Measurements from ENCODE around the gene FOXP1.

FOXP1 gene

GRCh38 chr3:71421475-71421819, 162.1 kb downstream of the FOXP1 start:
- DNase-seq: no peak

DNA sequence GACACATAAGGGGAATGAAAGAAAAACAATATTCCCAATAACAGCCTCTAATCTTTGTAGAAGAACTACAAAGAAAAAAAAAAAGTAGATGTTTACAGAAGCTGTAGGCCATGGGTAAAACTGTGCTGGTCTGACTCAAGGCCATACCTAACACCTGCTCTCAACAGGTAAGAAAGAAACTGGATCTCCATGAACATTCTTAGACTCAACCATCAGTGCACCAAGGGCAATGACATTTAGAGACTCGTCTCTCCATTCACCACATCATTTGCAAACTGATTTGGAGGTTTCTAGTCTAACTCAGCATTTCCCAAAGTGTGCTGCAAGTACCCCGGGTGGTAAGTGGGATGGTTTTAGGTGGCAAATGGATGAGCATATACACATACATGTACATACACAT, 164.2 kb downstream of the FOXP1 start:
- no peak for DNase-seq

DNA sequence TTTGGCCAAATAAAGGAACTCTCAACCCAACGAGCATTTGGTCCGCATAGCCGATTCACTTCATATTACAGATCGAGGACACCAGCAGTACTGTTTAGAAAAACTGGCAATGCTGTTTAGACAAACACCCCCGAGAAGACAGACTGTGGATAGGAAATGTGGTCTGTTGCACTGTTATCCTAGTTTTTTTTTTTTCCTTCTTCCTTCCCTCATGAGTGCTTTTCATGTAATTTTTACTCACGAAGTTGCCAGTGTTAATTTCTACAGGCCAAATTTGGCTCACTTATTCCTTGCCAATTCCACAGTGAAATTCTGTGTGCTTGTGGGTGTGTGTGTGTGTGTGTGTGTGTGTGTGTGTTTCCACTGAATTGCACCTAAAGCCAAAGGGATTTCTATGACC, 165.7 kb downstream of the FOXP1 start:
- DNase-seq: no peak

- no peak for DNase-seq
Observed at GRCh38 chr3:71416876-71417275, 166.7 kb downstream of the FOXP1 start.

DNA sequence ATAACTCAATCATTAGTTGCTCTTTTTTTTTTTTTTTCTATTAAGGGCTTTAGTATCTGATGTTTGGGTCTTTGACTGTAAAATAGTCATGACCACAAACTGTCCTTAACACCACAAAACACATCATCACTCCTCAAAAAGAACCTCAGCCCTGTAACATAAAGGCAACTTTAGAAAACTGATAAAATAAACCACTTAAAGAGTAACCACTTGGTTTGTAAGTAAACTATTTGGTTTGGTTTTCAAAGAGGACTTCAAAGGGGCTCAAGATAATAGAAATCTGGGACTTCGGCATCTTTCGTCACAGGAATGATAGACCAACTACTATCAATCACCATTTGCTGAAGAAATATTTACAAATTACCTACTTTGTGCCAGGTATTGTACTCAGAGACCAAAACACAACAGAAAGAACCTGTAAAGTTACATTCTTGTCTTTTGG, 167.8 kb downstream of the FOXP1 start:
- DNase-seq: no peak

- no peak for DNase-seq
Observed at GRCh38 chr3:71414189-71414927, 169.2 kb downstream of the FOXP1 start.

- DNase-seq: no peak
Observed at GRCh38 chr3:71413572-71413971, 170.0 kb downstream of the FOXP1 start.

DNA sequence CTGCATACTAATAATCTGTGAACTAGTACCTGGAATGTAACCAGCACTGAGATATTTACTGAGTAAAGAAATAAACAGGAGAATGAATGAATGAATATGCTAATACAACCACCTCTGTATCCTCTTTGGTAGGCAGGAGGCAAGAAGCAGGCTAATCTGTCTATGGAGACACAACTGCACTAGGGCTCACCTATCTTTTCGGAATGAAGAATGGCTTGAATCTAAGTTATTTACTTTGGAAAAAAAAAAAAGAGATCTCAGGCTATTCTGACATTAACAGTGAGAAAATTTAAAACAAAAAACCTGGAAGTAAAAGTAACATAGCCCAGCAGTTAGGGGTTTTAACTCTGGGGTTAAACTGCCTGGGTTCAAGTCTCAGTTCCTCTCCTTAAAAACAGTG, 174.2 kb downstream of the FOXP1 start:
- DNase-seq: no peak

DNA sequence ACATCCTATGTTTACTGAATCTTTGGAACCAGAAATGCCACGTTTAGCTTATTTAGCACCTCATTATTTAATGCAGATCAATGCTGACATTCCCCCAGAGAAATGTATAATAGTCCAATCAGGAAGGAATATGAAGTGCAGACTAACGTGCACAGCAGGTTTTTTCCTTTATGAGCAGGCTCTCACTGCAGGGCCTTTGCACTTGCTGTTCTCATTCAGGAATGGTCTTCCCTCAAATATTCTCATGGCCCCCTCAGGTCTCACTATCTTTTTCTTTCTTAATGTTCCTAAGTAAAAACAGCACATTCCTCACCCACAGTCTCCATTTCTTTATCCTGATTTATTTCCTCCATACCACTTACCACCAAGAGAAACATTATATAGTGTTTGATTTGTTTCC, 174.6 kb downstream of the FOXP1 start:
- no peak for DNase-seq

GRCh38 chr3:71407823-71408222, 175.7 kb downstream of the FOXP1 start:
- no peak for DNase-seq

- no peak for DNase-seq
Observed at GRCh38 chr3:71406972-71407810, 176.3 kb downstream of the FOXP1 start.

DNA sequence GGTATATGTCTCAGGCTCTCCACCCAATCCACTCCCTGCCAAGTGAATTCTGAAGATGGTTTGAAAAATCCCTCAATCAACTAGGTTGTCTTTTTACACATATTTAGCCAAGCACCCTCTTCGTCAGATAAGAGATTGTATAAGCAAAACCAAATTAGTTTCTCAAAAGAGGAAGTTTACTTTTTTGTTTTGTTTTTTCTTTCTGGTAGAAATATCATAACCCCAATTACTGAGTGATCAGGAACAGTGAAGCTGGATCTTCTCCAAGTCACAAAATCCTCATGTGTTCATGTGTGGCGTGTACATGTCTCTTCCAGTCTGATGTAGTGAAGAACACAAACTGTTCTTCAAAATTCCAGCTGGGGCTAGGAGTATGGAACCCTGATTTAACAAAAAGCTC, 180.6 kb downstream of the FOXP1 start:
- DNase-seq: no peak

- DNase-seq: no peak
Observed at GRCh38 chr3:71402280-71402679, 181.2 kb downstream of the FOXP1 start.

DNA sequence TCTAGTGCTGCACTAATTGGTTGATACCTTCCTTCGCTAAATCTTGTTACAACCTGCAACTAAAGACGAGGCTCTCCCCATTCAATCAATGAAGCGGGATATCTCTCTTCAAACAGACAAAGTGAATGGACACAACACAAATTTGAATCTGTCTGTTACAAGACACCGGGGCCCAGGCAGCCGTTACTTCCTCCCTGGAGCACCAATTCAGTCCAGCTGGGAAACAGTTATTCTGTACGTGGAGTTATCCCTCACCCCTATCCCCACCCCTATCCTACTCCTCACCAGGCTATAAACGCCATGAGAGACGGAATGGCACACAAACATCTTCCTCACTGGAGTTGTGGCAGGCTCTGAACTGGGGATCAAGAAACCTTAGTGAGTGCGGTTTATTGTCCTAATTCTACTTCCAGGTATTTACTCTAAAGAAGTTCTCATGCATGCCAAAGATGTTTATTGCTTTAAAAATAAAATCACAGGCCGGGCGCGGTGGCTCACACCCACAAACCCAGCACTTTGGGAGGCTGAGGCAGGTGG, 181.8 kb downstream of the FOXP1 start:
- no peak for DNase-seq

GRCh38 chr3:71400986-71401451, 182.5 kb downstream of the FOXP1 start:
- DNase-seq: no peak

DNA sequence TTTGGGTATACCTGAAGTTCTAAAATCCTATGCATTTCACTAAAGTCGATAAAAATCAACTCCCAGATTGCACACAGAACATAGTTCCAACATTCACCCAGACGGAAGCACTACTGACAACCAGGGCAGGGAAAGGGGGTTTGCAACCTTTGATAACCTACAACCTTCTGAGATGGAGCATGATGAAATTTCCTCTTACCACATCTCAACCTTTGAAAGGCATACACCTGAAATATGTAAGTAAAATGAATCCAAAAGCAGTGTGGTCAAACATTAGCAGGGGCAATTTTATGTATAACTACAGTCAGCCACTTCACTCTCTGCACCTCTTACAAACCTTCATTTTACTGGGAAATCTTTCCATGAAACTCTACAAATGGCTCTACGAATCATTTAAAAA, 184.1 kb downstream of the FOXP1 start:
- DNase-seq: no peak

DNA sequence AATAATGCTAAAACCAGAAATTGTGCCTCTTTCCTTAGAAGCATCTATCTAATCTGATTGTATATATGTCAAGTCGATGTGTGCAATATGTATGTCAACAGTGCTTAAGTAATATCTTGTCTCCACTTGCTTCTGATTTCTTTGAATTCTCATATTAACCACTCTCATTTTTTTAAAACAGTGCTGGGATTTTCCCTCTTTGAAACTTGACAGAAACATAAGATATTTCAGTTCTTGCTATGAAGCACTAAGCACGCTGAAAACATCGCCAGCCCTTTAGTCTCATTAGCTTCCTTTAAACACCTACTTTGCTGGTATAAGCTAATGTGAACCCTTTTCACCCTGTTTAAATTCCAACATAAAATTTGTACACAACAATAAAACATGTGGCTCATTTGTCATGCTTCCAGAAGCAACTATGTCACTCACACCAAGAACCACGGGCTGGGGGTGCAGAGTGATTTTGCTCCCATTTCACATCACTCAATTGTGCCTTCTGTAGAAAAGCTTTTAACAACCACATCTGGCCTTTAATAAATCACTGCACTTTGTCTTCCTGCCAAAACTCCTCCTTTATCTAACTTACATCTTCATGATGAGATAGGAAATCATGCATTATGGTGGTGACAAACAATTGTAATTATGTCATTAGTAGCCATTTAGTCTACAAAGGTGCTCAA, 185.2 kb downstream of the FOXP1 start:
- DNase-seq: no peak

DNA sequence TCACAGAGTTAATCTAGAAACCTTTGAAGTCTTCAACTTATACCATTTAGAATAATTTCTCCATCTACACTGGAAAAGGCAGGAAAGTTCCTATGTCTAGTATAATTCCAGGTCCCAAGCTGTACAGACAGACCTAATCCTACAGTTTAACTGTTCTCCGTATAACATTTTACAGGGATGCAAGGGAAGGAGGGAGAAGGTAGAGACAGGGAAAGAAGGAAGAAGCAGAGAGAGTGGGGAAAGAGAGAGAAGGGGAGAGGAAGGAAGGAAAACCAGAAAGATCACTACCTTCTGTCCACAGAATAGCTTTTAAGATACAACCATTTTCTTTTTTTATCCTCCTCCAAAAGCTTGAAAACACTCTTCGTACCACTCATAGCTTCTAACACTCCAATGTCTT, 185.8 kb downstream of the FOXP1 start:
- DNase-seq: no peak

DNA sequence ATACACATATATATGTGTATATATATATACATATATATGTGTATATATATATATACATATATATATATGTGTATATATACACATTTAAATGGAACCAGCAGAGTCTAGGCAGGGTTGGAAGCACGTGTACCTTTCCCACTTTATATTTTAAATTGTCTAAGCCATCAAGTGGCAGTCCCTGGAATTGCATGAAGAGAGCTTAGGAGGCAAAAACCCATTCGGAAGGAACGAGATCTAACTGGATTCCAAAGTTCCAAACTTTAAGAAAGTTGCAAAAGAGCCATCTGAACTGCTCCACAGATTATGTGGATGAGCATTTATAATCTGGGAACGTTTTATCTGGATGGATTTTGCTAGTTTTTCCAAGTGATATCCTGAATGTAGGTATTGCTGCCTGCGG, 186.5 kb downstream of the FOXP1 start:
- DNase-seq: no peak

- DNase-seq: no peak
Observed at GRCh38 chr3:71395927-71396695, 187.4 kb downstream of the FOXP1 start.

- no peak for DNase-seq
Observed at GRCh38 chr3:71395470-71395869, 188.1 kb downstream of the FOXP1 start.

DNA sequence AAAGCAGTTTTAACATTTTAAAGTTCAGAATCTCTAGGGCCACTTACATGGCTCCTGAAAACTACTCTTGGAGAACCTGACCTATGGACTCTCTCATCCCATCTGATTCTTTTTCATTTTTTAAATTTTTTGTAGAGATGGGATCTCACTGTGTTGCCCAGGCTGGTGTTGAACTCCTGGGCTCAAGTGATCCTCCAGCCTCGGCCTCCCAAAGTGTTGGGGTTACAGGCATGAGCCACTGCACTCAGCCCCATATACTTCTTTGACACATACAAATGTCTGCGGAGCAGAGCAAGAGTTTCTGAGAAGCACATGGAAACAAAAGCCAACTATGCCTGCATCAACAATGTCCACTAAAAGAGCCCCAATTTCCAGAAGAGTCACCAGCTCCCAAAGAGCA, 189.8 kb downstream of the FOXP1 start:
- DNase-seq: no peak

- DNase-seq: no peak
Observed at GRCh38 chr3:71393093-71393492, 190.4 kb downstream of the FOXP1 start.
